WTC11 (cell line): ENCODE results near the gene BMF. TPM values are rescaled to one million over a fixed set of nuclear protein-coding genes. Genes with fewer than 3 reads are reported as not detected.

Experiments used
- ATAC-seq: fragments of 200-7000 bp; cut with Tn5 transposase; 2 replicates; pipeline ENCODE4 v1.10.0; 2021; ENCODE audit warnings: mild to moderate bottlenecking, moderate library complexity
- CTCF ChIA-PET: fragments of 300-600 bp; sonication (Branson Sonifier 250); formaldehyde crosslinking; loops from one replicate; lab custom pipeline; 2021; ENCODE audit warnings: antibody characterized with exemption; lab: Charles Lee
- POLR2A ChIA-PET: fragments of 350-600 bp; sonication (Branson Sonifier 250); formaldehyde crosslinking; loops from one replicate; lab custom pipeline; 2021; ENCODE audit warnings: antibody characterized with exemption; lab: Charles Lee
- DNase-seq: peaks from one replicate; pipeline ENCODE4 v3.0.0; 2021; ENCODE audit warnings: low spot score
- H3K27ac Mint-ChIP-seq: 2 replicates; pipeline ENCODE4 v1.8.0; 2021; ENCODE audit warnings: mixed read lengths
- H3K27me3 Mint-ChIP-seq: 2 replicates; pipeline ENCODE4 v1.8.0; 2021; ENCODE audit warnings: low read depth, mild to moderate bottlenecking, moderate library complexity, mixed read lengths
- H3K36me3 Mint-ChIP-seq: 2 replicates; pipeline ENCODE4 v1.8.0; 2021; ENCODE audit warnings: mixed read lengths
- H3K4me1 Mint-ChIP-seq: 2 replicates; pipeline ENCODE4 v1.8.0; 2022; ENCODE audit warnings: mixed read lengths
- H3K4me3 Mint-ChIP-seq: 2 replicates; pipeline ENCODE4 v1.8.0; 2021; ENCODE audit warnings: mild to moderate bottlenecking, moderate library complexity, mixed read lengths
- H3K9me3 Mint-ChIP-seq: 2 replicates; pipeline ENCODE4 v1.8.0; 2021; ENCODE audit warnings: mixed read lengths
- ELF4 ChIP-seq: sonication (generic); formaldehyde crosslinking; IDR thresholded peaks from 2 replicates; pipeline ENCODE4 v1.8.1; 2022; ENCODE audit warnings: low read depth, mild to moderate bottlenecking, moderate library complexity, missing genetic modification reagents
- IRF2 ChIP-seq: sonication (generic); formaldehyde crosslinking; IDR thresholded peaks from 2 replicates; pipeline ENCODE4 v1.8.0; 2022; ENCODE audit warnings: low read depth, missing genetic modification reagents, borderline replicate concordance
- PRRX2 ChIP-seq: fragments of 250-450 bp; sonication (Bioruptor Pico); IDR thresholded peaks from 2 replicates; pipeline ENCODE4 v1.8.0; 2021; ENCODE audit warnings: mild to moderate bottlenecking
- SOX15 ChIP-seq: fragments of 250-450 bp; sonication (Bioruptor Pico); IDR thresholded peaks from 2 replicates; pipeline ENCODE4 v1.9.0; 2021; ENCODE audit warnings: mild to moderate bottlenecking
- ZBTB21 ChIP-seq: sonication (generic); formaldehyde crosslinking; IDR thresholded peaks from 2 replicates; pipeline ENCODE4 v1.8.1; 2023; ENCODE audit warnings: mild to moderate bottlenecking, missing genetic modification reagents, borderline replicate concordance
- total RNA-seq: library from RNA; stranded (reverse); gene quantifications from 3 replicates; pipeline ENCODE4 v1.2.3, GENCODE V29; 2021
- TF ChIP-seq, protein P1 (sequence below): fragments of 250-450 bp; sonication (Bioruptor Pico); IDR thresholded peaks from 2 replicates; pipeline ENCODE4 v1.9.0; 2021; ENCODE audit warnings: mild to moderate bottlenecking
- TF ChIP-seq, protein P2 (sequence below): sonication (generic); formaldehyde crosslinking; IDR thresholded peaks from 2 replicates; pipeline ENCODE4 v1.8.1; 2023; ENCODE audit warnings: mild to moderate bottlenecking, missing genetic modification reagents, moderate library complexity
- TF ChIP-seq, protein P3 (sequence below): sonication (generic); formaldehyde crosslinking; IDR thresholded peaks from 2 replicates; pipeline ENCODE4 v1.8.1; 2022; ENCODE audit warnings: low read depth, mild to moderate bottlenecking, moderate library complexity, missing genetic modification reagents, borderline replicate concordance
- TF ChIP-seq, protein P4 (sequence below): sonication (generic); formaldehyde crosslinking; IDR thresholded peaks from 2 replicates; pipeline ENCODE4 v1.8.0; 2022; ENCODE audit warnings: mild to moderate bottlenecking, missing genetic modification reagents
- TF ChIP-seq, protein P5 (sequence below): sonication (generic); formaldehyde crosslinking; IDR thresholded peaks from 2 replicates; pipeline ENCODE4 v1.8.1; 2023; ENCODE audit warnings: mild to moderate bottlenecking, moderate library complexity, missing genetic modification reagents
- TF ChIP-seq, protein P6 (sequence below): fragments of 250-450 bp; sonication (Bioruptor Pico); IDR thresholded peaks from 2 replicates; pipeline ENCODE4 v1.8.0; 2021; ENCODE audit warnings: mild to moderate bottlenecking

BMF gene
- total RNA-seq, 1 experiment from 2014 or later, result 36.9 TPM

DNA sequence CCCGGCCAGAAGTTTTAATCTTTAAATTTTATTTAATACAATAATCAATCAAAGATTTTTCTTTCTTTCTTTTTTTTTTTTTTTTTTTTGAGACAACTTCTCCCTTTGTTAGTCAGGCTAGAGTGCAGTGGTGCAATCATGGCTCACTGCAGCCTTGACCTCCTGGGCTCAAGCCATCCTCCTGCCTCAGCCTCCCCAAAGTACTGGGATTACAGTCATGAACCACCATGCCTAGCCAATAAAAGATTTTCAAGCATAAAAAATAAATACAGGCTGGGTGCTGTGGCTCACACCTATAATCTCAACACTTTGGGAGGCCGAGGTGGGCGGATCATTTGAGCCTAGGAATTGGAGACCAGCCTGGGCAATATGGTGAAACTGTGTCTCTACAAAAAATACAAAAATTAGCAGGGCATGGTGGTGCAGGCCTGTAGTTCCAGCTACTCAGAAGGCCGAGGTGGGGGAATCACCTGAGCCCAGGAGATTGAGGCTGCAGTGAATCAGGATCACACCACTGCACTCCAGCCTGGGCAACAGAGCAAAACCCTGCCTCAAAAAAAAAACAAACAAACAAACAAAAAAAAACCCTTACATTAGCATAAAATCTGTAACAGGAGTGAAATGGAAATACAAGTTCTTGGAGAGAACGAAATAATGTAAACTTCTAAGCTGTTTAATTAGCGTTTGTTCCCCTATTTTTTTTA is 40.6 kb downstream of the BMF start:
- POLR2A ChIA-PET, result no interaction called here
- H3K27ac Mint-ChIP-seq, result no peak overlapping the region
- no peak overlapping the region for H3K4me3 Mint-ChIP-seq
- ATAC-seq, result no peak
- no peaks in the 10 kb centered on the region for H3K27me3 Mint-ChIP-seq
- no peaks in the 10 kb centered on the region for H3K9me3 Mint-ChIP-seq
- H3K4me1 Mint-ChIP-seq, result peaks cover 38% of the 10 kb centered on the region
- H3K36me3 Mint-ChIP-seq, result no peaks in the 10 kb centered on the region
- CTCF ChIA-PET, result interaction anchor here (0.6 to 3.6 kb wide), 4 partner anchors 19 to 207 kb away, joined by 3 to 20 read pairs (median 4); no protein-coding TSS in a partner anchor
- TF ChIP-seq SOX15 (CRISPR knock-in tag) (no peak), ELF4 (CRISPR knock-in tag) (no peak), ZBTB21 (CRISPR knock-in tag) (no peak), IRF2 (no peak)
- TF ChIP-seq, protein P1, sequence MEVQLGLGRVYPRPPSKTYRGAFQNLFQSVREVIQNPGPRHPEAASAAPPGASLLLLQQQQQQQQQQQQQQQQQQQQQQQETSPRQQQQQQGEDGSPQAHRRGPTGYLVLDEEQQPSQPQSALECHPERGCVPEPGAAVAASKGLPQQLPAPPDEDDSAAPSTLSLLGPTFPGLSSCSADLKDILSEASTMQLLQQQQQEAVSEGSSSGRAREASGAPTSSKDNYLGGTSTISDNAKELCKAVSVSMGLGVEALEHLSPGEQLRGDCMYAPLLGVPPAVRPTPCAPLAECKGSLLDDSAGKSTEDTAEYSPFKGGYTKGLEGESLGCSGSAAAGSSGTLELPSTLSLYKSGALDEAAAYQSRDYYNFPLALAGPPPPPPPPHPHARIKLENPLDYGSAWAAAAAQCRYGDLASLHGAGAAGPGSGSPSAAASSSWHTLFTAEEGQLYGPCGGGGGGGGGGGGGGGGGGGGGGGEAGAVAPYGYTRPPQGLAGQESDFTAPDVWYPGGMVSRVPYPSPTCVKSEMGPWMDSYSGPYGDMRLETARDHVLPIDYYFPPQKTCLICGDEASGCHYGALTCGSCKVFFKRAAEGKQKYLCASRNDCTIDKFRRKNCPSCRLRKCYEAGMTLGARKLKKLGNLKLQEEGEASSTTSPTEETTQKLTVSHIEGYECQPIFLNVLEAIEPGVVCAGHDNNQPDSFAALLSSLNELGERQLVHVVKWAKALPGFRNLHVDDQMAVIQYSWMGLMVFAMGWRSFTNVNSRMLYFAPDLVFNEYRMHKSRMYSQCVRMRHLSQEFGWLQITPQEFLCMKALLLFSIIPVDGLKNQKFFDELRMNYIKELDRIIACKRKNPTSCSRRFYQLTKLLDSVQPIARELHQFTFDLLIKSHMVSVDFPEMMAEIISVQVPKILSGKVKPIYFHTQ (CRISPR knock-in tag), result no peak
- TF ChIP-seq, protein P2, sequence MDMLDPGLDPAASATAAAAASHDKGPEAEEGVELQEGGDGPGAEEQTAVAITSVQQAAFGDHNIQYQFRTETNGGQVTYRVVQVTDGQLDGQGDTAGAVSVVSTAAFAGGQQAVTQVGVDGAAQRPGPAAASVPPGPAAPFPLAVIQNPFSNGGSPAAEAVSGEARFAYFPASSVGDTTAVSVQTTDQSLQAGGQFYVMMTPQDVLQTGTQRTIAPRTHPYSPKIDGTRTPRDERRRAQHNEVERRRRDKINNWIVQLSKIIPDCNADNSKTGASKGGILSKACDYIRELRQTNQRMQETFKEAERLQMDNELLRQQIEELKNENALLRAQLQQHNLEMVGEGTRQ (CRISPR knock-in tag), result no peak
- TF ChIP-seq, protein P3, sequence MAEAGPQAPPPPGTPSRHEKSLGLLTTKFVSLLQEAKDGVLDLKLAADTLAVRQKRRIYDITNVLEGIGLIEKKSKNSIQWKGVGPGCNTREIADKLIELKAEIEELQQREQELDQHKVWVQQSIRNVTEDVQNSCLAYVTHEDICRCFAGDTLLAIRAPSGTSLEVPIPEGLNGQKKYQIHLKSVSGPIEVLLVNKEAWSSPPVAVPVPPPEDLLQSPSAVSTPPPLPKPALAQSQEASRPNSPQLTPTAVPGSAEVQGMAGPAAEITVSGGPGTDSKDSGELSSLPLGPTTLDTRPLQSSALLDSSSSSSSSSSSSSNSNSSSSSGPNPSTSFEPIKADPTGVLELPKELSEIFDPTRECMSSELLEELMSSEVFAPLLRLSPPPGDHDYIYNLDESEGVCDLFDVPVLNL (CRISPR knock-in tag), result no peak
- DNase-seq, result no peak

DNA sequence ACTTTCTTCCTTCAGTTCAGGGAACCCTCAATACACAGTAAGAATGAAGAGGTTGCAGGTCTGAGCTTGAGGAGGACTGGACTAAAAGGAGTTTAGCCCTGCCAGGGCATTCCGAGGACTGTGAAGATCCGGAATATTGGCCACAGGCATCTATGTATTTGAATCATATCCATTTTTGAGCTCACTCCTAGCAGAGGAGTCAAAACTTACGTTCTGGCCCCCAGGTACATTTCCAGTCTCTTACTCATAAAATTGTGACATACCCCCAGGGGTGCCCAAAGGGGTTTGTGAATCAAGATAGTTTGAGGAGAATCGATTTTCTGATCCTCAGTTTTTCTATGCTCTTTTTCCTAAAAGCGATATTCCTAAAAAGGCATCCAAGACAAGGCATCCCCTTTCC is 42.1 kb downstream of the BMF start:
- TF ChIP-seq, protein P3 (CRISPR knock-in tag), result no peak
- TF ChIP-seq, protein P4, sequence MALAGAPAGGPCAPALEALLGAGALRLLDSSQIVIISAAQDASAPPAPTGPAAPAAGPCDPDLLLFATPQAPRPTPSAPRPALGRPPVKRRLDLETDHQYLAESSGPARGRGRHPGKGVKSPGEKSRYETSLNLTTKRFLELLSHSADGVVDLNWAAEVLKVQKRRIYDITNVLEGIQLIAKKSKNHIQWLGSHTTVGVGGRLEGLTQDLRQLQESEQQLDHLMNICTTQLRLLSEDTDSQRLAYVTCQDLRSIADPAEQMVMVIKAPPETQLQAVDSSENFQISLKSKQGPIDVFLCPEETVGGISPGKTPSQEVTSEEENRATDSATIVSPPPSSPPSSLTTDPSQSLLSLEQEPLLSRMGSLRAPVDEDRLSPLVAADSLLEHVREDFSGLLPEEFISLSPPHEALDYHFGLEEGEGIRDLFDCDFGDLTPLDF, result no peak
- no peak for TF ChIP-seq PRRX2 (CRISPR knock-in tag)
- TF ChIP-seq, protein P5, sequence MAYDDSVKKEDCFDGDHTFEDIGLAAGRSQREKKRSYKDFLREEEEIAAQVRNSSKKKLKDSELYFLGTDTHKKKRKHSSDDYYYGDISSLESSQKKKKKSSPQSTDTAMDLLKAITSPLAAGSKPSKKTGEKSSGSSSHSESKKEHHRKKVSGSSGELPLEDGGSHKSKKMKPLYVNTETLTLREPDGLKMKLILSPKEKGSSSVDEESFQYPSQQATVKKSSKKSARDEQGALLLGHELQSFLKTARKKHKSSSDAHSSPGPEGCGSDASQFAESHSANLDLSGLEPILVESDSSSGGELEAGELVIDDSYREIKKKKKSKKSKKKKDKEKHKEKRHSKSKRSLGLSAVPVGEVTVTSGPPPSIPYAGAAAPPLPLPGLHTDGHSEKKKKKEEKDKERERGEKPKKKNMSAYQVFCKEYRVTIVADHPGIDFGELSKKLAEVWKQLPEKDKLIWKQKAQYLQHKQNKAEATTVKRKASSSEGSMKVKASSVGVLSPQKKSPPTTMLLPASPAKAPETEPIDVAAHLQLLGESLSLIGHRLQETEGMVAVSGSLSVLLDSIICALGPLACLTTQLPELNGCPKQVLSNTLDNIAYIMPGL, result no peak
- TF ChIP-seq, protein P6, sequence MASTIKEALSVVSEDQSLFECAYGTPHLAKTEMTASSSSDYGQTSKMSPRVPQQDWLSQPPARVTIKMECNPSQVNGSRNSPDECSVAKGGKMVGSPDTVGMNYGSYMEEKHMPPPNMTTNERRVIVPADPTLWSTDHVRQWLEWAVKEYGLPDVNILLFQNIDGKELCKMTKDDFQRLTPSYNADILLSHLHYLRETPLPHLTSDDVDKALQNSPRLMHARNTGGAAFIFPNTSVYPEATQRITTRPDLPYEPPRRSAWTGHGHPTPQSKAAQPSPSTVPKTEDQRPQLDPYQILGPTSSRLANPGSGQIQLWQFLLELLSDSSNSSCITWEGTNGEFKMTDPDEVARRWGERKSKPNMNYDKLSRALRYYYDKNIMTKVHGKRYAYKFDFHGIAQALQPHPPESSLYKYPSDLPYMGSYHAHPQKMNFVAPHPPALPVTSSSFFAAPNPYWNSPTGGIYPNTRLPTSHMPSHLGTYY (CRISPR knock-in tag), result no peak
- TF ChIP-seq, all 79 proteins: peak for 0
- Mint-ChIP-seq H3K27ac (no peak overlapping the region), H3K4me1 (peaks cover 32% of the 10 kb centered on the region), H3K27me3 (no peaks in the 10 kb centered on the region), H3K9me3 (no peaks in the 10 kb centered on the region), H3K36me3 (no peaks in the 10 kb centered on the region), H3K4me3 (no peak overlapping the region)
- ATAC-seq (no peak), DNase-seq (no peak)
- POLR2A ChIA-PET, result interaction anchor here (0.7 kb wide), 1 partner anchor 15 kb away, joined by 3 read pairs; no protein-coding TSS in a partner anchor
- CTCF ChIA-PET, result interaction anchor here (1.0 to 2.0 kb wide), 4 partner anchors 14 to 208 kb away, joined by 4 to 5 read pairs (median 4); no protein-coding TSS in a partner anchor
